Measurements from ENCODE around the gene GNMT.

DNA sequence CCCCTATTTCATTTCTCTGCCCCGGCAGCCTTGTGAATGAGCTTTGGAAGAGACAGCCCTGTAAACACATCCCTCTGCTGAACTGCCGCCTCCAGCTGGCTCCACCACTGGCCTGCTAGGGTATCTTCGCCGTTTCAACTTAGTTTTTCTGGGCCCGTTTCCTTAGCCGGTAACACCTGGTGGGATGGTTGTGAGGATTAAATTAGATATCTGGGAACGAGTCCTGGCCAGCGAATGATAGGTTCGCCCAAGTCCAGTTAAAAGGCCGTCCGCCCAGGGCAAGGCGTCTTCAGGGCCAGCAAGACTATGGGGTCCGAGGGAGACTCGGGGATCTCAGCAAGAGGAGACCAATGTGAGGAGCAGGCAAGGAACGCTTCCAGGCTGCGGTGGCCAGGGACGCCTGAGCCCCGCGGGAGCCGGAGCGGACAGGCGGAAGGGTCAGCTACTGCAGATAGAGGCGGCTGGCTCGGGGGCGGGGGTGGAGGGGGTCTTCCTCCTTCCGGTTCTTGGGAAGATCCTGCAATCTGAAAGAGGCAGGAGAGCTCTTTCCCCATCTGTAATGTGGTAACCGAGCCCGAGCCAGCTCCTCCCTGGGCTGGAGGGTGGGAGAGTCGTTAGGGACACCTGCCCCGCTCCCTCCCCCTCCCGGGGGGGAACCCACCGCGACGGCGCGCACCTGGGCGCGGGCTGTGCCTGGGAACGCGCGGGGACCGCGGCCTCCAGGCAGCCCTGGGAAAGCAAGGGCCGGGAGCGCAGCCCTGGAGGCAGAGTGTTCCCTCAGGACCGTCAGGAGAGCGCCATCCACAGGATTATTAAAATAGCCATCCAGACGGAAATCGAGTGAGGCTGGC is 49.2 kb upstream of the GNMT start:
- TF ChIP-seq, protein P1, sequence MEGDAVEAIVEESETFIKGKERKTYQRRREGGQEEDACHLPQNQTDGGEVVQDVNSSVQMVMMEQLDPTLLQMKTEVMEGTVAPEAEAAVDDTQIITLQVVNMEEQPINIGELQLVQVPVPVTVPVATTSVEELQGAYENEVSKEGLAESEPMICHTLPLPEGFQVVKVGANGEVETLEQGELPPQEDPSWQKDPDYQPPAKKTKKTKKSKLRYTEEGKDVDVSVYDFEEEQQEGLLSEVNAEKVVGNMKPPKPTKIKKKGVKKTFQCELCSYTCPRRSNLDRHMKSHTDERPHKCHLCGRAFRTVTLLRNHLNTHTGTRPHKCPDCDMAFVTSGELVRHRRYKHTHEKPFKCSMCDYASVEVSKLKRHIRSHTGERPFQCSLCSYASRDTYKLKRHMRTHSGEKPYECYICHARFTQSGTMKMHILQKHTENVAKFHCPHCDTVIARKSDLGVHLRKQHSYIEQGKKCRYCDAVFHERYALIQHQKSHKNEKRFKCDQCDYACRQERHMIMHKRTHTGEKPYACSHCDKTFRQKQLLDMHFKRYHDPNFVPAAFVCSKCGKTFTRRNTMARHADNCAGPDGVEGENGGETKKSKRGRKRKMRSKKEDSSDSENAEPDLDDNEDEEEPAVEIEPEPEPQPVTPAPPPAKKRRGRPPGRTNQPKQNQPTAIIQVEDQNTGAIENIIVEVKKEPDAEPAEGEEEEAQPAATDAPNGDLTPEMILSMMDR (IDR thresholded peaks at IDR 0.05 in 2 of 3, conservative IDR thresholded peaks at IDR 0.05 in 1 of 3; ENCODE audit: control insufficient read depth in 2 of 3, extremely low read depth in 1 of 3, insufficient read depth in 1 of 3, low read depth in 3 of 3, low read length in 3 of 3) = no peak
- TF ChIP-seq, protein P2, sequence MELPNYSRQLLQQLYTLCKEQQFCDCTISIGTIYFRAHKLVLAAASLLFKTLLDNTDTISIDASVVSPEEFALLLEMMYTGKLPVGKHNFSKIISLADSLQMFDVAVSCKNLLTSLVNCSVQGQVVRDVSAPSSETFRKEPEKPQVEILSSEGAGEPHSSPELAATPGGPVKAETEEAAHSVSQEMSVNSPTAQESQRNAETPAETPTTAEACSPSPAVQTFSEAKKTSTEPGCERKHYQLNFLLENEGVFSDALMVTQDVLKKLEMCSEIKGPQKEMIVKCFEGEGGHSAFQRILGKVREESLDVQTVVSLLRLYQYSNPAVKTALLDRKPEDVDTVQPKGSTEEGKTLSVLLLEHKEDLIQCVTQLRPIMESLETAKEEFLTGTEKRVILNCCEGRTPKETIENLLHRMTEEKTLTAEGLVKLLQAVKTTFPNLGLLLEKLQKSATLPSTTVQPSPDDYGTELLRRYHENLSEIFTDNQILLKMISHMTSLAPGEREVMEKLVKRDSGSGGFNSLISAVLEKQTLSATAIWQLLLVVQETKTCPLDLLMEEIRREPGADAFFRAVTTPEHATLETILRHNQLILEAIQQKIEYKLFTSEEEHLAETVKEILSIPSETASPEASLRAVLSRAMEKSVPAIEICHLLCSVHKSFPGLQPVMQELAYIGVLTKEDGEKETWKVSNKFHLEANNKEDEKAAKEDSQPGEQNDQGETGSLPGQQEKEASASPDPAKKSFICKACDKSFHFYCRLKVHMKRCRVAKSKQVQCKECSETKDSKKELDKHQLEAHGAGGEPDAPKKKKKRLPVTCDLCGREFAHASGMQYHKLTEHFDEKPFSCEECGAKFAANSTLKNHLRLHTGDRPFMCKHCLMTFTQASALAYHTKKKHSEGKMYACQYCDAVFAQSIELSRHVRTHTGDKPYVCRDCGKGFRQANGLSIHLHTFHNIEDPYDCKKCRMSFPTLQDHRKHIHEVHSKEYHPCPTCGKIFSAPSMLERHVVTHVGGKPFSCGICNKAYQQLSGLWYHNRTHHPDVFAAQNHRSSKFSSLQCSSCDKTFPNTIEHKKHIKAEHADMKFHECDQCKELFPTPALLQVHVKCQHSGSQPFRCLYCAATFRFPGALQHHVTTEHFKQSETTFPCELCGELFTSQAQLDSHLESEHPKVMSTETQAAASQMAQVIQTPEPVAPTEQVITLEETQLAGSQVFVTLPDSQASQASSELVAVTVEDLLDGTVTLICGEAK (IDR thresholded peaks at IDR 0.05; ENCODE audit: borderline replicate concordance) = no peak
